ENCODE data around the gene KEAP1.
A peak's percentile ranks its signal among the peaks of the same experiment; 100 is the strongest.
"Not testable (repeated sequence)": the region's sequence is repeated elsewhere in the genome, so short reads cannot be mapped to it uniquely, and the experiment has no call there.

The KEAP1 gene

DNA sequence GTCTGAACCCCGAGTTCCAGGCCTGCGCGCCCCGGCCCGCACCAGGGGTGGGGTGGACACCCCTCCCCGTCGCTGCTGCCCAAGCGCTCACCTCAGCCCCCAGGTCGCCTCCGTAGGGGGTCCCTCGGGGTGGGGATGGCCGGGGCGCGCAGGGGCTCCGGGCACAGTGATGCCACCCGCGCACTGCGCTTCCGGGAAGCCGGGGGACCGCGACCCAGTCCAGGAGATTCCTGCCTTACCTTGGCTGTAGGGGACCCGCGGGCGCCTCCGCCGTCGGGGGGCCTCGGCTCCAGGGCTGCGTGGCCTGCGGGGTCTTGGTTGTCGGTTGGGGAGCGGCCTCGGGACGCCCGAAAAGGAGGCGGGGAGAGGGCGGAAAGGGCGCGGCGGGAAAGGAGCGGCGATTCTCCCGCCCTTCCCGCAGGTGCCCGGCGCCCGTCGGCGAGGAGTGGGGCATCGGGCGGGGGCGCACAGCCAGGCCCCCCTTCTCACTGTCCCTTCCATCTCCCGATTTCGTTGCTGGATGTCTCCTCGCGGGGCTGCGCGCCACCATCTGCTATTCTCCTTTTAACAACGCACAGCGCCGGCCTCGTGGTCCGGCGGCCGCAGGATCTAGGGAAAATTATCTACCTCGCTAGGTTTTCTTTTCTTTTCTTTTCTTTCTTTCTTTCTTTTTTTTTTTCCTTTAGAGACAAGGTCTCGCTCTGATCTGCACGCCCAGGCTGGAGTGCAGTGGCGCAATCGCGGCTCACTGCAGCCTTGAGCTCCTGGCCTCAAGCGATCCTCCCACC, at the start of gene KEAP1:
KEAP1 (minus strand) TSS at position 355 of the 788 bp plus-strand sequence. CDS start 3,323 bp downstream, outside the sequence.
- peak; percentile 24 for ATAC-seq
- peak; percentile 57 for DNase-seq

GRCh38 chr19:10552510-10553053, 49.4 kb upstream of the KEAP1 start:
- ATAC-seq (peak; percentile 53), DNase-seq (peak; percentile 56)

DNA sequence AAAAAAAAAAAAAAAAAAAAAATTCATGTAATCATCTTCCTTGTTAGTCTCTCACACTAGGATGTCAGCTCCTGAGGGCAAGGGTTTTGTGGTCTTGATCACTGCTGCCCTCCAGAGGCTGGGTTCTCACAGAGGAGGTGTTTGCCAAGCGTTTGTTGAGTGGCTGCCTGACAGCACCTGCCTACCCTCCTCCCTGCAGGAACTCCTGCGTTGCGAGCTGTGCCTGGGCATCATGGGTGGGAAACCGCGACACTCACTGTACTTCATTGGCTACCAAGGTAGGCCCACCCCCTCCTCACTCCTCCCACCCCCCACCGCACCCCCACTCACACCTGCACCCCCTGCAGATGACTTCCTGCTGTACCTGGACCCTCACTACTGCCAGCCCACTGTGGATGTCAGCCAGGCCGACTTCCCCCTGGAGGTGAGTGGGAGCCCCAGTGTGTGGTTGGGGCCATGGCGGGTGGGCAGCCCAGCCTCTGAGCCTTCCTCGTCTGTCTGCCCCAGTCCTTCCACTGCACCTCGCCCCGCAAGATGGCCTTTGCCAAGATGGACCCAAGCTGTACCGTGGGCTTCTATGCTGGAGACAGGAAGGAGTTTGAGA, 48.6 kb upstream of the KEAP1 start:
- ATAC-seq, result no peak
- DNase-seq, result peak; percentile 61

DNA sequence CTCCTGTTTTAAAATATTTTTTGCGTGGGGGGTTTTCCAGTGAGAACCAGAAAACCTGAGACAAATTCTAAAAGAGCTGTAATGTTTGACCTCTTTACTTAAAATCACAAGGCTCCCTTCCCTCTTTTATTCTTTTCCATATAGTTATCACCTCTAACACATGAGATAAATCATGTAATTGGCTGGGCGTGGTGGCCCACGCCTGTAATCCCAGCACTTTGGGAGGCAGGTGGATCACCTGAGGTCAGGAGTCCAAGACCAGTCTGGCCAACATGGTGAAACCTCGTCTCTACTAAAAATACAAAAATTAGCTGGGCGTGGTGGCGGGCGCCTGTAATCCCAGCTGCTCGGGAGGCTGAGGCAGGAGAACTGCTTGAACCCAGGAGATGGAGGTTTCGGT, 47.9 kb upstream of the KEAP1 start:
- not testable (repeated sequence) for DNase-seq, ATAC-seq

DNA sequence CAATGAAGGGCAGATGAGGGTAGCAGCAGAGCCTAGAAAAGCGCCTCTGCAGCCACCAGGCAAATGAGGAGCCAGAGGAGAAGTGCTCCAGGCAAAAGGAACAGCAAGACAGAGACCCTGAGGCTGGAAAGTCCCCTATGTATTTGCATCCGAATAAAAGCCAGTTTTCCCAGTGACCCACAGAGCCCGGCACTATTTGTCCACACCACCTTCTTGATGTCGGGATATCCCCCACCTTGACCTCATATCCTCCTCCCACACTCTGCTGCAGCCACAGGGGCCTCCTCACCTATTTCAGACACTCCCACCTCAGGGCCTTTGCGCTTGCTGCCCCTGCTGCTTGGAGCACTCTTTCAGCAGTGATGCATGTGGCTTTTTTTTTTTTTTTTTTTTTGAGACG, 47.2 kb upstream of the KEAP1 start:
- ATAC-seq (no peak), DNase-seq (no peak)

DNA sequence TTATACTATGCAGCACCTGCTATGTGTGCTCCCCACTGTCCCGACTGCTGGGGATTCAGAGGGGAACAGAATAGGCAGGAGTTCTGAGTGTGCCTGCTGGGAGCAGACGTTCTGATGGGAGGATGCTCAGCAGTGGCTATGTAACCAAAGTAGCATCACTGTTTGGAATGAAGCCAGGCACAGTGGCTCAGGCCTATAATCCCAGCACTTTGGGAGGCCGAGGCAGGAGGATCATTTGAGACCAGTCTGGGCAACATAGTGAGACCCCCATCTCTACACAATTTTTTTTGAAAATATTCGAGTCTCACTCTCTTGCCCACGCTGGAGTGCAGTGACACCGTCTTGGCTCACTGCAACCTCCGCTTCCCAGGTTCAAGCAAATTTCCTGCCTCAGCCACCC, 46.6 kb upstream of the KEAP1 start:
- no peak for ATAC-seq
- DNase-seq, result no peak

DNA sequence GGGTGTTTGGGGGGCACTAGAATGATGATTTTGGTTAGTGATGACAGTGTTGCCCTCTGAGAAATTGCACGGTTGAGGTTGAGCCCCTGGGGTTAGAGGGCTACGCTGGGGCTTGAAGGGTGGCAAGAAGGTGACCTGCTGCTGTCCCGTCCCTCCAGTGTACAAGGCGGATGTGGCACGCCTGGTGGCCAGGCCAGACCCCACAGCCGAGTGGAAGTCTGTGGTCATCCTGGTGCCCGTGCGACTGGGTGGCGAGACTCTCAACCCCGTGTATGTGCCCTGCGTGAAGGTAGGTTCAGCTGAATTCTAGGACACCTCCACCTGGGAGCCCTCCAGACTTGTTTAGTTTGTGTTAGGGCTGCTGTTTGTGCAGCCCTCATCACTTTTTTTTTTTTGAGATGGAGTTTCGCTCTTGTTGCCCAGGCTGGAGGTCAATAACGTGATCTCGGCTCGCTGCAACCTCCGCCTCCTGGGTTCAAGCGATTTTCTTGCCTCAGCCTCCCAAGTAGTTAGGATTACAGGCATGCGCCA, 45.7 kb upstream of the KEAP1 start:
- DNase-seq (no peak), ATAC-seq (no peak)

GRCh38 chr19:10546817-10547216, 43.7 kb upstream of the KEAP1 start:
- ATAC-seq, result no peak
- DNase-seq, result no peak

GRCh38 chr19:10544753-10545251, 41.6 kb upstream of the KEAP1 start:
- ATAC-seq (no peak), DNase-seq (peak; percentile 27)

- ATAC-seq, result no peak
- peak; percentile 45 for DNase-seq
Observed at GRCh38 chr19:10544242-10544752, 41.1 kb upstream of the KEAP1 start.

GRCh38 chr19:10543420-10544241, 40.5 kb upstream of the KEAP1 start, which contains the start of gene ATG4D:
TSS of gene ATG4D (plus strand) at chr19:10543904. CDS start at chr19:10544091, 187 bp downstream.
- peak; percentile 85 for DNase-seq
- peak; percentile 82 for ATAC-seq

DNA sequence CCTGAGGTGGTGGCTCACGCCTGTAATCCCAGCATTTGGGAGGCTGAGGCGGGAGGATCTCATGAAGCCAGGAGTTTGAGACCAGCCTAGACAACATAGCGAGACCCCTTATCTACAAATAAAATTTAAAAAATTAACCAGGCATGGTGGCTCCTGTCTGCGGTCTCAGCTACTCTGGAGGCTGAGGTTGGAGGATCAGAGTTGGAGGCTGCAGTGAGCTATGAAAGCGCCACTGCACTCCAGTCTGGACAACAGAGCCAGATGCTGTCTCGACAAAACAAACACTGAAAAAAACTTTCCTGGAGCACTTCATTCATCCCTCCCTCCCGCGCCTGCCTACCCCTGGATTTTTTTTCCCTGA, 39.9 kb upstream of the KEAP1 start:
- DNase-seq (no peak), ATAC-seq (no peak)

DNA sequence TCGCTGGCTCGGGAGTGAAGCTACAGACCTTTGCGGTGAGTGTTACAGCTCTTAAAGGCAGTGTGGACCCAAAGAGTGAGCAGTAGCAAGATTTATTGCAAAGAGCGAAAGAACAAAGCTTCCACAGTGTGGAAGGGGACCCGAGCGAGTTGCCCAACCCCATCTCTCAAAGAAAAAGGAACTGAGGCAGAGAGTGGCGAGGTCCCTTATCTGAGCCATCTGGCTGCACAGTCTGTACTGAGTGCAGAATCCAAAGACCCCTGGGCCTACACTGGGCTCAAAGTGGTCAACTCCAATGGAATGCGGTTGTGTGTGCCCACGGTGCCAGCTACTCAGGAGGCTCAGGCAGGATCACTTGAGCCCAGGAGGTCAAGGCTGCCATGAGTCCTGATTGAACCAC, 35.9 kb upstream of the KEAP1 start:
- not testable (repeated sequence) for DNase-seq, ATAC-seq

DNA sequence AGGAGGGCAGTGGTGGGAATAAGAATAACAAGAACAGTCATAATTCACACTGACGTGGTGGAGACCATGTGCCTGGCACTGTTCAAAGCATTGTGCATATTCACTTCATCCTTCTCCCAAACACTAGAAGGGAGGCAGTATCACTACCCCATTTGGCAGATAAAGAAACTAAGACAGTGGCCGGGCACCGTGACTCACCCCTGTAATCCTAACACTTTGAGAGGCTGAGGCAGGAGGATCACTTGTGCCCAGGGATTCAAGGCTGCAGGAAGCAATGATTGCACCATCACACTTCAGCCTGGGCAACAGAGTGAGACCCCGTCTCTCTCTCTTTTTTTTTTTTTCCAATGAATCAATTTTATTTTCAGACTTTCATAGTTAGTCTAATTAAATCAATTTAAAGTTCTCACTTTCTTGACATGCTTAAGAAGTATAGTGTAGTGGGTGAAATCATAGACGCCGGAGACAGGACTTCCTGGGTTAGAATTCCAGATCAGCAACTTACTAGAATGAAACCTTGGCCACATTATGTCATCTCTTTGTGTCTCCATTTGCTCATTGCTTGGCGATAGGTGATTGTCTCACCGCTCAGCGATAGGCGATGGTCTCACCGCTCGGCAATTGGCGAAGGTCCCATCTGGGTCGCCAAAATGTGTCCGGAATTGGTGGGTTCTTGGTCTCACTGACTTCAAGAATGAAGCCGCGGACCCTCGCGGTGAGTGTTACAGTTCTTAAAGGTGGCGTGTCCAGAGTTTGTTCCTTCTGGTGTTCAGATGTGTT, 35.2 kb upstream of the KEAP1 start:
- ATAC-seq, result no peak
- no peak for DNase-seq

DNA sequence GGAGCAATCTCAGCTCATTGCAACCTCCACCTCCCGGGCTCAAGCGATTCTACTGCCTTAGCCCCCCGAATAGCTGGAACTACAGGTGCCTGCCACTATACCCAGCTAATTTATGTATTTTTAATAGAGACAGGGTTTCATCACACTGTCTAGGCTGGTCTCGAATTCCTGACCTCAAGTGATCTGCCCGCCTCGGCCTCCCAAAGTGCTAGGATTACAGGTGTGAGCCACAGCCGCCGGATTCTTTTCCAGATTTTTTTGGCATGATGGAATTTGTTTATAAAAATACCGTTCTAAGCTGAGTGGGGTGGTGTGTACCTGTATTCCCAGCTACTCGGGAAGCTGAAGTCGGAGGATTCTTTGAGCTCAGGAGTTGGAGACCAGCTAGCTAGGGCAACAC, 34.5 kb upstream of the KEAP1 start:
- no peak for DNase-seq

GRCh38 chr19:10535613-10536012, 32.5 kb upstream of the KEAP1 start:
- DNase-seq (no peak), ATAC-seq (no peak)

More for the DNA sequence above, 34.5 kb upstream of the KEAP1 start:
- ATAC-seq, result no peak

DNA sequence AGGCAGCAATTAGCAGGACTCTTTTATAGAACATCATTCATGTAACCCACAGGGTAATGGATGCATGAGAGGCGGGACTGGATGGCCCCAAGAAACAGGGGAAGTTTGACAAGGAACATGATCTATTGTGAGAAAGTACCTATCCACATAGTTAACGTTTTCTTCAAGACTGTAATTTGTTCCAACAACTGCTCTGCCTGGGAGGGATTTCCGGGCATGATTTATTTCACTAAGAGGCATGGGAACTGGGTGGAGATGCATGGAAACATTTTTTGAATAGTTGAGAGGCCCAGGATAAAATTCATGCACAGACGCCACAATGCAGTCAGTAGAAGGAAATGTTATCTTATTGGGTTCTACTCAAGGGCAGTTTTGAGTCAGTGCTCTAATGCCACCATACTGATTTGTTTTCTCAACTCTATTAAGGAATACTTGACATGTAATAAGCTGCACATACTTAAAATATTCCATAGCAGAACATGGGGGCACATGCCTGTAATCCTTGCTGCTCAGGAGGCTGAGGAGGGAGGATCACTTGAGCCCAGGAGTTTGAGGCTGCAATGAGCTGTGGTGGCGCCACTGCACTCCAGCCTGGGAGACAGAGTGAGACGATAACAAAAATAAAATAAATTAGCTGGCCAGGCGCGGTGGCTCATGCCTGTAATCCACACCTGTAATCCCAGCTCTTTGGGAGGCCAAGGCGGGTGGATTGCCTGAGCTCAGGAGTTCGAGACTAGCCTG, 30.7 kb upstream of the KEAP1 start:
- no peak for ATAC-seq
- no peak for DNase-seq

DNA sequence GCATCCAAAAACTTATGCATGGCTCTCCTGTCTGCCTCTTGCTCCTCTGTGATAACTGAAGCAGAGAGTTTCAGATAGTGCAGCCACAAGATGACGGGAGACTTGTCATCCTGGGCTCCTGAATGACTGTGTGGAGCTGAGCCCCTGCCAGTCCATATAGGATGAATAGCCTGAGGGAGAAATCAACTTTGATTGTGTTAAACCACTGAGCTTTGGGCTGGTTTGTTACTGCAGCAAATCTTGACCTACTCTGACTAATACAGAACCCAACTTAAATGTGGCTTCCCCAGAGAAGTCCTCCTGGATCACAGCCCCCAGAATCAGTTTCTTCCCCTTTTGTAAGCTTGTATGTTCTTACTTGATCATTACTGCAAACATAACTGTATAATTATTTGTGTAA, 29.3 kb upstream of the KEAP1 start:
- peak; percentile 32 for ATAC-seq

GRCh38 chr19:10526887-10527286, 23.7 kb upstream of the KEAP1 start:
- not testable (repeated sequence) for DNase-seq, ATAC-seq

More for the DNA sequence above, 29.3 kb upstream of the KEAP1 start:
- DNase-seq, result no peak

DNA sequence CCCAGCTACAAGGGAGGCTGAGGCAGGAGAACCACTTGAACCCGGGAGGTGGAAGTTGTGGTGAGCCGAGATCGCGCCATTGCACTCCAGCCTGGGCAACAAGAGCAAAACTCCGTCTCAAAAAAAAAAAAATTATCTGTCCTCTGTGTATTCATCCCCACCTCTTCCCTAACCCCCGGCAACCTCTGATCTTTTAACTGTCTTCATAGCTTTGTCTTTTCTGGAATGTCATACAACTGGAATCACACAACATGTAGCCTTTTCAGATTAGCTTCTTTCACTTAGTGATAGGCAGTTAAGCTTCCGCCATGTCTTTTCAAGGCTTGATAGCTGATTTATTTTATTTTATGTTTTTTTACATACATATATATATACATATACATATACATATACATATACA, 22.5 kb upstream of the KEAP1 start:
- no peak for DNase-seq
- no peak for ATAC-seq

Data from stimulated activated naive CD8-positive, alpha-beta T cell treated with anti-CD3 and anti-CD28 coated beads, Interleukin-15, Interleukin-2, amounts not matched to agents 100 U/mL and 50 U/mL, for 24 hours (primary cell).